GM19467 (cell line): ENCODE results near the gene ARRB2.
"Not testable (repeated sequence)": the region's sequence is repeated elsewhere in the genome, so short reads cannot be mapped to it uniquely, and the experiment has no call there.

Experiments used
- ATAC-seq: cut with Tn5 transposase; IDR thresholded peaks from one replicate; pipeline ENCODE4 v1.9.1; 2021; ENCODE audit warnings: mild to moderate bottlenecking, moderate library complexity; ENCODE audit not compliant: unreplicated experiment

ARRB2 gene

GRCh38 chr17:4709794-4710692, at the start of gene ARRB2:
Gene ARRB2, plus strand, starts transcription at chr17:4710632. Its CDS starts 90 bp downstream, at chr17:4710722.
- ATAC-seq: peak; percentile 71

- no peak for ATAC-seq
Observed at GRCh38 chr17:4663711-4664110, 46.7 kb upstream of the ARRB2 start.

- no peak for ATAC-seq
Observed at GRCh38 chr17:4664230-4664629, 46.2 kb upstream of the ARRB2 start.

DNA sequence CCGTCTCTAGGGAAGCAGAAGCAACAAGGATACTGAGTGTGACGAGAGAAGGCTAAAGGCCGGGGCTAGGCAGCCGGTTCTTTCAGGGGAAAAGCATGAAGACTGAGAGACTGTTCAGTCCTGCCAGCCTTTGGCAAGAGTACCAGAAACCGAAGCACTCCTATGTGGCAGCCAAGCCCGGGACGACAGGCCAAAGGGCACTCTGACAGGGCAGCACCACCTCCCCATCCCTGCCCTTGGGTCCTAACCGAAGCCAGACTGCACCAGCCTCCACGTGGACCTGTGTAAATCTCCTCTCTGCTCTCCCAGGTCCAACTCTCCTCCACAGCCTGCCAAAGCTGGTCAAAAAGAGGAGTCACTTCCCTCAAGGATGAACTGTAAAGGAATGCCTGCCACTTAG, 45.4 kb upstream of the ARRB2 start:
- no peak for ATAC-seq

DNA sequence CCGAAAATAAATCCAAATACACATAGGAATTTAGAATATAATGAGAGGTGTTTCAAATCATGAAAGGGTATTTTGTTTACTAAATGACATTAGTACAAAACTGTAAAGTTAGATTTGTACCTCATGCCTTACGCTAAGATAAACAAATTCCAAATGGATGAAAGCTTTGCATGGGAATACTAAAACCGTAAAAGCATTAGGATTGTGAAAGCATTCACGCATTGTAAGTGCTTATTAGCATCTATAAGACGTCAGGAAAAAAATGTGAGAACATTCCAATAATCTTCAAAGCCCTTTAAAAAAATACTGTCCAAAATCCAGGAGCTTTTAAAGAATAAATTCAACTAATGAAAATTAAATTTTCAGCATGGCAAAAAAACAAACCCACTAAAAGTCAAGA, 44.1 kb upstream of the ARRB2 start:
- no peak for ATAC-seq

GRCh38 chr17:4667166-4667565, 43.3 kb upstream of the ARRB2 start:
- no peak for ATAC-seq

GRCh38 chr17:4672055-4672630, 38.3 kb upstream of the ARRB2 start:
- ATAC-seq: no peak

DNA sequence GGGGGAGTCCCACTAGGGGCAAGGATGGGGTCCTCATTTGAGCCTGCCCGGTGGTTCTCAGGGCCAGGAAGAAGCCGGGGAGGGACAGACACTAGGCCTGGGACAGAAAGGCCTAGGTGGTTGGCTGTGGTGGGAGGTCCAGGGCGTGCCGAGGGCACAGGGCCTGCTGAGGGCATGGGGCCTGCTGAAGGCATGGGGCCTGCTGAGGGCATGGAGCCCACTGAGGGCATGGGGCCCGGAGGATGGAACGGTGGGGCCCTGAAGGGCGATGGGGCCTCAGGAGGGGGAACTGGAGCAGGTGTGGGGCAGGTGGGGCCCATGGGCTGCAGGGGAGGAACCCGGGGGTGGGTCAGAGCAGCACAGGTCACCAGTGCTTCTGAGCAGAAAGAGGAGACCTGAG, 37.7 kb upstream of the ARRB2 start:
- no peak for ATAC-seq

- ATAC-seq: no peak
Observed at GRCh38 chr17:4673169-4673568, 37.3 kb upstream of the ARRB2 start.

DNA sequence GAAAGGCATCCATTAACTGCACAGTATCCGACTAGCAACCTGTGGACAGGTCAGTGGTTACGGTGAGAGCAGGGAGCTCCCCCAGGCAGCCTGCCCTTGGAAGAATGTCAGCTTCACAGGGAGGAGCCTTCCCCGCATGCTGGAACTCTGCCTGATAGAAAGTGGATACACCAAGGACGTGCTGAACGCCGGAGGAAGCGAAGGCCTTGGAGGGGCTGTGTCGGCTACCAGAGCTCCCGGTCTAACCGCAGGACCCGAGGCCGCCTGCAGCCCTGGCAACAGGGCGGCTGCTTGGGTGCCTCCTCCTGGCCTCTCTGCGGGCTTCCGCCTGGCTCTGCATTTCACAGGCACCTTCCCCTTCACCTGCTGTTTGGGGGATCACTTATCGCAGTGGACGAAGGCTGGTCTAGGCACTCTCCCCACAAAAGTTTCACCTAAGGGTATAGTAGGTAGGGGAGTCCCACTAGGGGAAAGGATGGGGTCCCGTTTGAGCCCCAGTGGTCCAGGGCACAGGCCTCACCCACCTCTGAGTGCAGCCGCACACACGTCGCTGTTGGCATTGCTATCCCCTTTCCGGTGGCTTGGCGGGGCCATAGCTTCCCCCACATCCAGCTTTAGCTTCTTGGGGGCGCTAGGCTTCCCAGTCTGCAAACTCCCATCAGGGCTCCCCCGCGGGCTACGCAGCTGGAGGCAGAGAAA, 36.3 kb upstream of the ARRB2 start:
- no peak for ATAC-seq

DNA sequence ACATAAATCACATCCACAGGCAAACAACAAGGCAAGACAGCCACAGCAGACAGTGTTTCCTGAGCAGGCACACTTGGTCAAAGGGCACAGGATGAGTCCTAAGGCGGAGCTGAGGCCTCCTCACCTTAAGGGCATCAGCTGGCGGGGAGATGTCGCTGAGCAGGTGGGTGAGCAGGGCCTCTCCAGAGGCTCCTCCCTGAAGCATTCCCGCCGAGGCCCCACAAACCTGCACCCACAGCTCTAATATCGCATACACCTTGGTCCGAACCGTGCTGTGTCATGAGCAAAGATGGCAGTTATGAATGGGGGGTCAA, 35.8 kb upstream of the ARRB2 start:
- no peak for ATAC-seq

GRCh38 chr17:4675791-4676190, 34.6 kb upstream of the ARRB2 start:
- no peak for ATAC-seq

- ATAC-seq: no peak
Observed at GRCh38 chr17:4676791-4677190, 33.6 kb upstream of the ARRB2 start.

DNA sequence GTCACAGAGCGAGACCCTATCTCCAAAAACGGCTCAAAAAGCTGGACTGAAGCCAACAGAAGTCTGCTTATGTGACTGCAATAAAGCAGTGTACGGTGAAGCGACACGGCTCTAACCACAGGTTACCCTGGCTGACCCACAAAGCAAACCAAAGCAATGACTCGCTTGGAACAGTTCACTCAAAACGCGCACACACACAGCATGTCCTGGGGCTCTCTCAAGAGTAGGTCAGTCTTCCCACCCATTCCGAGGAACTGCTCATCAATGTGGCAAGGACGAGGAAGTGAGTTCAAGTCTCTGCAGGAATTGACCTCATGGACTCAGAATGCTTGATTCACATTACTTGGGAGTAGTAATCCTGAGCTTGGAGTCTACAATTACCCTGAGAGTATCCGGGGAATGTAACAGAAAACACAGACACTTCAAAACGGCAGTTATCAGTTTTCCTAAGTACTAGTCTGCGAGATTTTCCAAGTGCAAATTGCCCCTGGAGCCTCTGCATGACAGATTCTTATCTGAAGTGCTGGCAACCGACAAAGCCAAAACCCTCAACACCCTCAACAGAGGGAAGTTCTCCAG, 31.9 kb upstream of the ARRB2 start:
- ATAC-seq: no peak

DNA sequence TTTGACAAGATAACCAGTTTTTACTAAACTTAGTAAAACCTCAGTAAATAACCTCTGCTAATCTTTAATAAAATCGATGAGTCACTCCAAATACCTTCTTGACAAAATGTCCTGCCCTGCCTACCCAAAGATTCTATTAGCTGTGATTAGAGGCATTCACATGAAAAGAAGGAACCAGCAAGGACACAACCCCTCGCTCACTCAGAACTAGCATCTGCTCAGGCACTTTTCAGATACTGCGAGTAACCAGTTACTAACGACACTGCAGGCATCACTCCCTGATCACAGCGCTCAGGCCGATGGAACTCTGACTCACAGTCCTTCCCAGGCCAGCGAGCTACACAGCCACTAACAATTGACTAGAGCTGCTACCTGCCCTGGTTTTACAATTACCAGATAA, 30.8 kb upstream of the ARRB2 start:
- no peak for ATAC-seq

DNA sequence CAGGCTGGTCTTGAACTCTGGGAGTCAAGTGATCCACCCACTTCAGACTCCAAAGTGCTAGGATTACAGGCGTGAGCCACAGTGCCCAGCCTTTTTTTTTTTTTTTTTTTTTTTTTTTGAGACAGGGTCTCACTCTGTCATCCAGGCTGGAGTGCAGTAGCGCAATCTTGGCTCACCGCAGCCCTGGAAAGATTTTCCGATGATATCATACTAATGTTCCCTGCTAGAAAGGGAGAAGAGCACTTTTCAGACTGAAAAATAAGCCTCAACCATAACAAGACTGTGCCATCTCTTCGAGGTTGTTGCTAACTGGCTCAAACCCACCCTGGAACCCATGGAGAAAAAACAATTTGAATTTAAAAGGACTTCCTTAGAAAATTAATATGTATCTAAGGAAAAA, 26.7 kb upstream of the ARRB2 start:
- not testable (repeated sequence) for ATAC-seq

DNA sequence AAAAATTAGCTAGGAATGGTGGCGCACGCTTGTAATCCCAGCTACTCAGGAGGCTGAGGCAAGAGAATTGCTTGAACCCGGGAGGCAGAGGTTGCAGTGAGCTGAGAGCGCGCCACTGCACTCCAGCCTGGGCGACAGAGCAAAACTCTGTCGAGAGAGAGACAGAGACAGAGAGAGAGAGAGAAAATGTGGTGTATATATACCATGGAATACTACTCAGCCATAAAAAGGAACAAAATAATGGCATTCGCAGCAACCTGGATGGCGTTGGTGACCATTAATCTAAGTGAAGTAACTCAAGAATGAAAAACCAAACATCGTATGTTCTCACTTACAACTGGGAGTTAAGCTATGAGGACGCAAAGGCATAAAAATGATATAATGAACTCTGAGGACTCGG, 20.6 kb upstream of the ARRB2 start:
- ATAC-seq: not testable (repeated sequence)

DNA sequence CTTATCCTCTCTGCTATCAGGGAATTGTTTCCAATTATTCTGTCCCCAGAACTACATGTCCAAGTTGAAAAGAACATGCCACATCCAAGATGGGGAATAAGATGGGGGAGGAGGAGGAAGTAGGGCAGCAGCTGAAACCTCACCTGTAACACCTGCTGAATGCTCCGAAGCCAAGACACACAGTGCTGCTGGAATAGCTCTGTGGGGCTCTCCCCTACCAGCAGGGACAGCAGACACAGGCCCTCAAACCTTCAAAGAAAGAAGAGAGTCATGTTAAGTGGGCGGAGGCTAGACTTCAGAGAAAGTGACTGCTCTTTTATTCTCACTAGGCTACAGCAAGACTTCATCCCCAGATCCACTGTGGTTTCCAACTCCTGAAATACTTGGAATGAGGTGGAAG, 19.7 kb upstream of the ARRB2 start:
- ATAC-seq: no peak

- ATAC-seq: no peak
Observed at GRCh38 chr17:4691686-4692085, 18.7 kb upstream of the ARRB2 start.

DNA sequence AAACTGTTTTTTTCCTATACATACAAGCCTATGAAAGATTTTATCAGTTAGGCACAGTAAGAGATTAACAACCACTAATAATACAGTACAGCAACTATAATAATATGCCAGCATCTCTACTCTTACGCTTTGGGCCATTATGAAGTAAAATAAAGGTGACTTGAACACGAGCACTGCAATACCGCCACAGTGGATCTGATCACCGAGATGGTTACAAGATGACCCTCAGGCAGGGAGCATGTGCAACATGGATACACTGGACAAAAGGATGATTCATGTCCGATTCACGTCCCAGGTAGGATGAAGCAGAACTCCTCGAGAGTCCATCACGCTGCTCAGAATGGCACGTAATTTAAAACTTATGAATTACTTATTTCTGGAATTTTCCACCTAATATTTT, 17.0 kb upstream of the ARRB2 start:
- no peak for ATAC-seq

- ATAC-seq: no peak
Observed at GRCh38 chr17:4696437-4696805, 14.0 kb upstream of the ARRB2 start.
